Neural cell (in vitro differentiated cells): ENCODE data around the gene NDUFA12. TPM values are rescaled to one million over a fixed set of nuclear protein-coding genes. Genes with fewer than 3 reads are reported as not detected.

Experiments used
- H2AFZ ChIP-seq: fragments of 200-600, 300-800 bp; sonication (generic), shearing (Covaris generic); 2 replicates; pipeline ENCODE4 v1.6.0; 2014; ENCODE audit warnings: low read depth, mild to moderate bottlenecking, antibody characterized with exemption, low read length, moderate library complexity
- H3F3A ChIP-seq: fragments of 200-600 bp; shearing (Covaris generic); 2 replicates; pipeline ENCODE4 v1.6.1; 2016; ENCODE audit warnings: mild to moderate bottlenecking, moderate library complexity, mixed read lengths, antibody characterized with exemption, low read length; ENCODE audit not compliant: insufficient read depth, poor library complexity, severe bottlenecking
- H3K27ac ChIP-seq: fragments of 200-600, 300-800 bp; sonication (generic), shearing (Covaris generic); 2 replicates; pipeline ENCODE4 v1.5.1; 2014; ENCODE audit warnings: mild to moderate bottlenecking, low read length, moderate library complexity
- H3K27me3 ChIP-seq: fragments of 300-800, 200-600 bp; sonication (generic), shearing (Covaris generic); 2 replicates; pipeline ENCODE4 v1.6.0; 2014; ENCODE audit warnings: mild to moderate bottlenecking, low read depth, low read length, moderate library complexity; ENCODE audit not compliant: insufficient read depth
- H3K36me3 ChIP-seq: fragments of 300-800, 200-600 bp; sonication (generic), shearing (Covaris generic); 2 replicates; pipeline ENCODE4 v1.5.1; 2014; ENCODE audit warnings: mild to moderate bottlenecking, antibody characterized with exemption, low read length, moderate library complexity; ENCODE audit not compliant: insufficient read depth
- H3K4me2 ChIP-seq: fragments of 300-800, 200-600 bp; sonication (generic), shearing (Covaris generic); 2 replicates; pipeline ENCODE4 v1.6.0; 2014; ENCODE audit warnings: mild to moderate bottlenecking, low read length
- H3K4me3 ChIP-seq: fragments of 300-800, 200-600 bp; sonication (generic), shearing (Covaris generic); 2 replicates; pipeline ENCODE4 v1.5.1; 2014; ENCODE audit warnings: mild to moderate bottlenecking, low read length, moderate library complexity
- H3K79me2 ChIP-seq: fragments of 200-600 bp; shearing (Covaris generic); replicated peaks from 2 replicates; pipeline ENCODE4 v1.6.0; 2014; ENCODE audit warnings: mild to moderate bottlenecking, low read length, moderate library complexity; ENCODE audit not compliant: insufficient read depth
- H3K9ac ChIP-seq: fragments of 300-800, 200-600 bp; sonication (generic), shearing (Covaris generic); 2 replicates; pipeline ENCODE4 v1.6.1; 2016; ENCODE audit warnings: mild to moderate bottlenecking, low read length, mixed read lengths
- H3K9me2 ChIP-seq: fragments of 200-600 bp; shearing (Covaris generic); 2 replicates; pipeline ENCODE4 v1.6.1; 2016; ENCODE audit warnings: mild to moderate bottlenecking, low read length, mixed read lengths; ENCODE audit not compliant: insufficient read depth
- H3K9me3 ChIP-seq: fragments of 200-600, 300-800 bp; sonication (generic), shearing (Covaris generic); 2 replicates; pipeline ENCODE4 v1.6.1; 2016; ENCODE audit warnings: mild to moderate bottlenecking, mixed run types, low read length, moderate library complexity, mixed read lengths
- H4K20me1 ChIP-seq: fragments of 200-600 bp; shearing (Covaris generic); 2 replicates; pipeline ENCODE4 v1.6.1; 2016; ENCODE audit warnings: mild to moderate bottlenecking, mixed run types; ENCODE audit not compliant: insufficient read depth
- CTCF ChIP-seq: fragments of 450-650 bp; IDR thresholded peaks from 2 replicates; pipeline ENCODE4 v1.5.1; 2014; ENCODE audit warnings: antibody characterized with exemption, mild to moderate bottlenecking, moderate library complexity; ENCODE audit not compliant: poor library complexity, severe bottlenecking
- EP300 ChIP-seq: fragments of 450-650 bp; conservative IDR thresholded peaks from 2 replicates; pipeline ENCODE4 v1.6.1; 2014; ENCODE audit warnings: antibody characterized with exemption, mild to moderate bottlenecking, moderate library complexity; ENCODE audit not compliant: poor library complexity, severe bottlenecking
- EZH2 ChIP-seq: fragments of 200-600, 300-800 bp; shearing (Covaris generic), sonication (generic); IDR thresholded peaks from 2 replicates; pipeline ENCODE4 v1.6.1; 2014; ENCODE audit warnings: antibody characterized with exemption, low read length, borderline replicate concordance, mild to moderate bottlenecking; ENCODE audit not compliant: insufficient read depth, poor library complexity, severe bottlenecking
- MXI1 ChIP-seq: fragments of 450-650 bp; conservative IDR thresholded peaks from 2 replicates; pipeline ENCODE4 v1.6.1; 2014; ENCODE audit warnings: antibody characterized with exemption, mild to moderate bottlenecking; ENCODE audit not compliant: poor library complexity, severe bottlenecking
- POLR2AphosphoS5 ChIP-seq: IDR thresholded peaks from 2 replicates; pipeline ENCODE4 v1.6.1; 2012
- RAD21 ChIP-seq: fragments of 450-650 bp; conservative IDR thresholded peaks from 2 replicates; pipeline ENCODE4 v1.6.1; 2014; ENCODE audit warnings: antibody characterized with exemption, mild to moderate bottlenecking, moderate library complexity
- REST ChIP-seq: IDR thresholded peaks from 2 replicates; pipeline ENCODE4 v1.6.1; 2012; ENCODE audit warnings: borderline replicate concordance
- SMC3 ChIP-seq: fragments of 450-650 bp; conservative IDR thresholded peaks from 2 replicates; pipeline ENCODE4 v1.6.1; 2014; ENCODE audit warnings: antibody characterized with exemption, mild to moderate bottlenecking, moderate library complexity; ENCODE audit not compliant: poor library complexity
- TAF1 ChIP-seq: IDR thresholded peaks from 2 replicates; pipeline ENCODE4 v1.6.1; 2012; ENCODE audit warnings: low read depth
- polyA plus RNA-seq: library from polyadenylated mRNA; depleted of rRNA; stranded (reverse); fragments of >200 nt; gene quantifications from 2 replicates; pipeline ENCODE4 v1.2.3, GENCODE V29; 2014

The NDUFA12 gene
- polyA plus RNA-seq, 1 donor from 2014 or later, result 357 TPM

GRCh38 chr12:94979941-94980340 lies 23.6 kb downstream of the NDUFA12 start:
- Histone ChIP-seq H3K4me3 (no peak overlapping the region), H3K79me2 (no peaks in the 10 kb centered on the region), H3K9me3 (no peaks in the 10 kb centered on the region), H3K4me2 (no peak overlapping the region), H3F3A (no peaks in the 10 kb centered on the region), H3K36me3 (no peaks in the 10 kb centered on the region), H3K9ac (no peak overlapping the region), H2AFZ (no peak overlapping the region), H3K27me3 (no peaks in the 10 kb centered on the region), H3K9me2 (no peaks in the 10 kb centered on the region), H3K27ac (no peak overlapping the region), H4K20me1 (no peaks in the 10 kb centered on the region)
- TF ChIP-seq EZH2, result no peak
- no peak for TF ChIP-seq REST
- no peak for TF ChIP-seq EP300

GRCh38 chr12:94977766-94978468 lies 25.6 kb downstream of the NDUFA12 start:
- H3K4me2 ChIP-seq, result no peak overlapping the region
- H3K9me2 ChIP-seq, result no peaks in the 10 kb centered on the region
- H3F3A ChIP-seq, result no peaks in the 10 kb centered on the region
- no peaks in the 10 kb centered on the region for H3K27me3 ChIP-seq
- no peaks in the 10 kb centered on the region for H4K20me1 ChIP-seq
- TF ChIP-seq RAD21, result no peak
- no peak for TF ChIP-seq EP300
- TF ChIP-seq EZH2, result no peak
- TF ChIP-seq MXI1, result no peak
- no peak for TF ChIP-seq REST
- no peak for TF ChIP-seq SMC3
- no peak for TF ChIP-seq POLR2AphosphoS5
- TF ChIP-seq TAF1, result no peak
- no peak for TF ChIP-seq CTCF
- H3K9ac ChIP-seq, result no peak overlapping the region
- no peaks in the 10 kb centered on the region for H3K9me3 ChIP-seq
- no peaks in the 10 kb centered on the region for H3K79me2 ChIP-seq
- no peak overlapping the region for H2AFZ ChIP-seq
- no peak overlapping the region for H3K27ac ChIP-seq
- no peaks in the 10 kb centered on the region for H3K36me3 ChIP-seq
- H3K4me3 ChIP-seq, result no peak overlapping the region
